DOHH2 (cell line): Measurements from ENCODE around the gene GNAS-AS1.
"Not testable (repeated sequence)": the region's sequence is repeated elsewhere in the genome, so short reads cannot be mapped to it uniquely, and the experiment has no call there.

Experiments used
- H3F3A ChIP-seq: fragments of 200-600 bp; sonication (generic), shearing (Covaris generic); 2 replicates; pipeline ENCODE4 v1.6.0; 2016; ENCODE audit warnings: antibody characterized with exemption, mild to moderate bottlenecking; ENCODE audit not compliant: control insufficient read depth, insufficient read depth
- H3K27ac ChIP-seq: fragments of 200-600 bp; sonication (generic); 2 replicates; pipeline ENCODE4 v1.5.1; 2014; ENCODE audit warnings: low read depth, mild to moderate bottlenecking, low read length, moderate library complexity
- H3K27me3 ChIP-seq: fragments of 200-600 bp; sonication (generic); 2 replicates; pipeline ENCODE4 v1.6.1; 2014; ENCODE audit warnings: mild to moderate bottlenecking, low read length, mixed read lengths; ENCODE audit not compliant: control insufficient read depth
- H3K36me3 ChIP-seq: fragments of 200-600 bp; sonication (generic); 2 replicates; pipeline ENCODE4 v1.6.1; 2014; ENCODE audit warnings: mild to moderate bottlenecking, low read length, moderate library complexity, mixed read lengths; ENCODE audit not compliant: control insufficient read depth
- H3K4me1 ChIP-seq: fragments of 200-600 bp; sonication (generic); 2 replicates; pipeline ENCODE4 v1.6.1; 2014; ENCODE audit warnings: mild to moderate bottlenecking, low read length, mixed read lengths; ENCODE audit not compliant: control insufficient read depth
- H3K4me2 ChIP-seq: fragments of 200-600 bp; sonication (generic); 2 replicates; pipeline ENCODE4 v1.6.0; 2014; ENCODE audit warnings: mild to moderate bottlenecking, low read length, moderate library complexity
- H3K4me3 ChIP-seq: fragments of 200-600 bp; sonication (generic); 2 replicates; pipeline ENCODE4 v1.5.1; 2014; ENCODE audit warnings: mild to moderate bottlenecking, low read length, mixed read lengths
- H3K79me2 ChIP-seq: fragments of 200-600 bp; sonication (generic); 2 replicates; pipeline ENCODE4 v1.6.1; 2014; ENCODE audit warnings: mild to moderate bottlenecking, low read length, mixed read lengths; ENCODE audit not compliant: control insufficient read depth
- H3K9me2 ChIP-seq: fragments of 200-600 bp; sonication (generic); replicated peaks from 2 replicates; pipeline ENCODE4 v1.6.1; 2014; ENCODE audit warnings: mild to moderate bottlenecking, low read length, mixed read lengths; ENCODE audit not compliant: control insufficient read depth
- H3K9me3 ChIP-seq: fragments of 200-600 bp; sonication (generic); 2 replicates; pipeline ENCODE4 v1.6.1; 2014; ENCODE audit warnings: antibody characterized with exemption, low read length, mixed read lengths; ENCODE audit not compliant: control insufficient read depth, insufficient read depth
- H4K20me1 ChIP-seq: fragments of 200-600 bp; sonication (generic); 2 replicates; pipeline ENCODE4 v1.6.0; 2014; ENCODE audit warnings: low read depth, mild to moderate bottlenecking, antibody characterized with exemption, low read length, moderate library complexity; ENCODE audit not compliant: control insufficient read depth, insufficient read depth
- CTCF ChIP-seq: fragments of 200-600 bp; sonication (generic); IDR thresholded peaks from one replicate; pipeline ENCODE4 v1.5.1; 2014; ENCODE audit warnings: antibody characterized with exemption, mild to moderate bottlenecking, low read depth, low read length; ENCODE audit not compliant: poor library complexity, severe bottlenecking
- EZH2phosphoT487 ChIP-seq: fragments of 200-600 bp; sonication (generic); IDR thresholded peaks from 2 replicates; pipeline ENCODE4 v1.6.1; 2017; ENCODE audit warnings: borderline replicate concordance, mild to moderate bottlenecking, antibody characterized with exemption, low read length, moderate library complexity, mixed read lengths

Gene GNAS-AS1

GRCh38 chr20:58829531-58829941, 21.2 kb downstream of the GNAS-AS1 start:
- Histone ChIP-seq H3K27me3 (no peaks in the 10 kb centered on the region), H3K4me3 (no peak overlapping the region), H3K9me2 (no peaks in the 10 kb centered on the region), H3K4me1 (no peaks in the 10 kb centered on the region), H3K4me2 (no peak overlapping the region), H3F3A (no peaks in the 10 kb centered on the region; the same call in 1 of the 2 replicates), H3K27ac (no peak overlapping the region), H3K36me3 (peaks cover 6% of the 10 kb centered on the region), H4K20me1 (no peaks in the 10 kb centered on the region), H3K79me2 (peaks cover 43% of the 10 kb centered on the region), H3K9me3 (0 out of 2 replicates have a peak, but pooled peaks cover 5% of the 10 kb centered on the region)
- TF ChIP-seq CTCF = no peak
- no peak for TF ChIP-seq EZH2phosphoT487

GRCh38 chr20:58828804-58829203, 21.9 kb downstream of the GNAS-AS1 start:
- not testable (repeated sequence) for H3K4me2 ChIP-seq, H3K27me3 ChIP-seq, H3K4me3 ChIP-seq, H3K4me1 ChIP-seq, H3K9me3 ChIP-seq, H3K9me2 ChIP-seq, H4K20me1 ChIP-seq, H3K27ac ChIP-seq, H3F3A ChIP-seq, H3K36me3 ChIP-seq
- H3K79me2 ChIP-seq = peaks cover 38% of the 10 kb centered on the region

- no peak overlapping the region for H3K4me3 ChIP-seq
- TF ChIP-seq EZH2phosphoT487 (no peak), CTCF (no peak)
- H3K9me2 ChIP-seq = no peaks in the 10 kb centered on the region
- H3K79me2 ChIP-seq = peaks cover 38% of the 10 kb centered on the region
- no peak overlapping the region for H3K27ac ChIP-seq
- no peaks in the 10 kb centered on the region for H3K36me3 ChIP-seq
- H3K9me3 ChIP-seq = 0 out of 2 replicates have a peak, but pooled peaks cover 5% of the 10 kb centered on the region
- H3K4me1 ChIP-seq = no peaks in the 10 kb centered on the region
- no peaks in the 10 kb centered on the region for H3K27me3 ChIP-seq
- no peaks in the 10 kb centered on the region for H4K20me1 ChIP-seq
- H3K4me2 ChIP-seq = no peak overlapping the region
- H3F3A ChIP-seq = no peaks in the 10 kb centered on the region; the same call in 1 of the 2 replicates
Observed at GRCh38 chr20:58828136-58828535, 22.6 kb downstream of the GNAS-AS1 start.

GRCh38 chr20:58826271-58826670, 24.4 kb downstream of the GNAS-AS1 start:
- H3K36me3 ChIP-seq = no peaks in the 10 kb centered on the region
- H3K27me3 ChIP-seq = no peaks in the 10 kb centered on the region
- H3K9me3 ChIP-seq = 0 out of 2 replicates have a peak, but pooled peaks cover 5% of the 10 kb centered on the region
- H3K4me1 ChIP-seq = no peaks in the 10 kb centered on the region
- no peaks in the 10 kb centered on the region; the same call in 1 of the 2 replicates for H3F3A ChIP-seq
- no peaks in the 10 kb centered on the region for H4K20me1 ChIP-seq
- TF ChIP-seq CTCF (no peak), EZH2phosphoT487 (no peak)
- H3K79me2 ChIP-seq = peaks cover 23% of the 10 kb centered on the region
- no peak overlapping the region for H3K27ac ChIP-seq
- no peak overlapping the region for H3K4me2 ChIP-seq
- H3K4me3 ChIP-seq = no peak overlapping the region
- no peaks in the 10 kb centered on the region for H3K9me2 ChIP-seq
